Neural progenitor cell (in vitro differentiated cells): ENCODE measurements around the gene PTGR1.

Experiments used
- CTCF ChIP-seq: fragments of 200-600 bp; sonication (generic); IDR thresholded peaks from 2 replicates; pipeline ENCODE4 v1.5.1; 2017; ENCODE audit warnings: antibody characterized with exemption, mild to moderate bottlenecking
- EZH2 ChIP-seq: fragments of 200-600 bp; sonication (generic); IDR thresholded peaks from 2 replicates; pipeline ENCODE4 v1.6.1; 2017; ENCODE audit warnings: antibody characterized with exemption, mild to moderate bottlenecking, moderate library complexity

GRCh38 chr9:111566234-111566633 is 33.2 kb downstream of the PTGR1 start:
- TF ChIP-seq CTCF (no peak), EZH2 (no peak)
